Activated naive CD8-positive, alpha-beta T cell treated with anti-CD3 and anti-CD28 coated beads for 36 hours (primary cell): Measurements from ENCODE around the gene GPR39. TPM values are rescaled to one million over a fixed set of nuclear protein-coding genes. Genes with fewer than 3 reads are reported as not detected.

Experiments
- DNase-seq: peaks from one replicate; pipeline ENCODE4 v3.0.0; 2021
- H3K27ac Mint-ChIP-seq: one replicate; pipeline ENCODE4 v1.8.0; 2022; ENCODE audit warnings: mild to moderate bottlenecking, moderate library complexity, mixed read lengths
- H3K27me3 Mint-ChIP-seq: one replicate; pipeline ENCODE4 v1.8.0; 2022; ENCODE audit warnings: mild to moderate bottlenecking, mixed read lengths
- H3K36me3 Mint-ChIP-seq: one replicate; pipeline ENCODE4 v1.8.0; 2021; ENCODE audit warnings: mild to moderate bottlenecking, mixed read lengths
- H3K4me1 Mint-ChIP-seq: one replicate; pipeline ENCODE4 v1.8.0; 2021; ENCODE audit warnings: mixed read lengths
- H3K4me3 Mint-ChIP-seq: one replicate; pipeline ENCODE4 v1.8.0; 2022; ENCODE audit warnings: mild to moderate bottlenecking, moderate library complexity, mixed read lengths
- H3K9me3 Mint-ChIP-seq: one replicate; pipeline ENCODE4 v1.8.0; 2022; ENCODE audit warnings: mixed read lengths
- total RNA-seq, 2 experiments: library from RNA; stranded (reverse); gene quantifications; one replicate each; pipeline ENCODE4 v1.2.3, GENCODE V29; 2021

Gene GPR39
- total RNA-seq, 2 experiments from 2014 or later, result not detected

DNA sequence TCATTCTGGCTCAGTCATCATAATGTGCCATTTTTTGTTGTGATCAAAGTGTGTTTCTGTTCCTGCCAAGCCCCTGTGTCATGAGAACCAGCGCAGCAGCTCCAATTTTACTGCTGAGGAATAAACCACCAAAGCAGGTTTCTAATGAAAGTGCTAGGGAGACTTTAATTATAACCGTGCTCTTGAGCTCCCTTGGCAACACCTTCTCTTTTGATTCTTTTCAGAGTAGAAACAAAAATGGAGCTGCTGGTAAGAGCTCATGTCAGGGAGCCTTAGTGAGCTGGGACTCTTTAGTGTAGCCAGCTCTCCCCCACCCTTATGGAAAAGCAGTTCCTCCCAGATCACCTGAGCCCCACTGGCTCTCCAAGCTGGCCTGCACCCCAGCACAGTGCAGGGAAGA, 179.1 kb downstream of the GPR39 start:
- Mint-ChIP-seq H3K27ac (no peak overlapping the region), H3K4me3 (no peak overlapping the region), H3K36me3 (no peaks in the 10 kb centered on the region), H3K4me1 (no peaks in the 10 kb centered on the region), H3K9me3 (peaks cover 1% of the 10 kb centered on the region), H3K27me3 (peaks cover 4% of the 10 kb centered on the region)
- DNase-seq, result no peak

DNA sequence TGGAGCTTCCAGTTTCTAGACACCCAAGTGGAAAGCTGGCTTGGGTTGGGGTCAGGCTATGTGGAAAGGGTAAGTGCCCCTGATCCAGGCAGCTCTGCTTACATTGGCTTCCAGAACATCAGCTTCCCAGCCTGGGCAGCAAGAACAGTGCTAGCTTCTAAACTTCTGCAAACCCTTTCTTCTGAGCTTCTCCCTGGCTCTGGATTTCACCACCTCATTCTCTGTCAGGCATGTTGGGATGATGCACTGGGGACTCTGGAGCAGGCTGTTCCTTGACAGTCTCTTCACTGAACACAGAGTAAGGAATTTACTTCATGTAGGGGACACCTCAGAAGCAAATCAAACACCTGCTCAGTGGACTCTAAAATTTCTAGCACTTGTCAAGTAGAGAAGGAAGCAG, 180.6 kb downstream of the GPR39 start:
- Mint-ChIP-seq H3K4me3 (no peak overlapping the region), H3K9me3 (peaks cover 1% of the 10 kb centered on the region), H3K27ac (no peak overlapping the region), H3K36me3 (no peaks in the 10 kb centered on the region), H3K4me1 (no peaks in the 10 kb centered on the region), H3K27me3 (peaks cover 4% of the 10 kb centered on the region)
- no peak for DNase-seq

DNA sequence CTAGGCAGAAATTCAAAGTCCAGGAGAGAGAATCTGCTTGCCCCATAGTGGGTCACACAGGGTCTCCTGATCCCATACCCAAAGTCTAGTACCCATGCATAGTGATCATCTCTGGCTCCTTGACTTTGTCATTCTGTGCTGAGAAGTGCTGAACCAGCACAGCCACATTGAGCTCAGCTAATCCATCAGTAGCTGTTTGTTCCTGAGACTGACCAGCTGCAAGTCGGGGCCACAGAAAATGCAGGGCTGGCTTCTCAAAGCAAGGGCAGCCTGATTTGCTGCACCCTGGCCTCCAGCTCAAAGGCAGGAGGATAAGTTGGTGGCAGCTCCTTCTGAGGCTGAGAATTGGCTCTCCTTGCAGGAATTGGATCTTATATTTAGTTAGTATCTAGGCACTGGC, 181.2 kb downstream of the GPR39 start:
- Mint-ChIP-seq H3K4me1 (no peaks in the 10 kb centered on the region), H3K36me3 (no peaks in the 10 kb centered on the region), H3K27ac (no peak overlapping the region), H3K4me3 (no peak overlapping the region), H3K9me3 (peaks cover 1% of the 10 kb centered on the region), H3K27me3 (peaks cover 4% of the 10 kb centered on the region)
- DNase-seq, result no peak

DNA sequence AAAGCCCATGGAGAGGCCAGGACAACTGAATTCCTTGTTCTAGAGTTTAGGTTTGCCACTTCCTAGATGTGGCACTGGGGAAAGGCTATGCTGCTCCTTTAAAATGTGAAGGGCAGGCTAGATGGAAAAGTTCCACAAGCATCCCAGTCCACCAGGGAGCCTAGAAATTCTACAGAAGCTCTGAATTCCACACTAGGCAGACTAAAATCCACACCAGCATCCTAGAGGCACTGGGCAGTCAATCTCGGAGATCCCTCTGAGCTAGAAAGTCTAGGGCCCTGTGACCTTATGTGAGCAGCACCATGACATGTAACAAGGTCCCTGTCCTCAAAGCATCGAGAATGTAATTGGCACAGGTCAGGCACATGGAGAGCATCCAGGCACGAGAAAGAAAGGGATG, 181.9 kb downstream of the GPR39 start:
- Mint-ChIP-seq H3K9me3 (peaks cover 1% of the 10 kb centered on the region), H3K4me3 (no peak overlapping the region), H3K4me1 (no peaks in the 10 kb centered on the region), H3K27me3 (peaks cover 4% of the 10 kb centered on the region), H3K27ac (no peak overlapping the region), H3K36me3 (no peaks in the 10 kb centered on the region)
- DNase-seq, result no peak

GRCh38 chr2:132599556-132599955, 183.0 kb downstream of the GPR39 start:
- Mint-ChIP-seq H3K27ac (no peak overlapping the region), H3K27me3 (peaks cover 4% of the 10 kb centered on the region), H3K36me3 (no peaks in the 10 kb centered on the region), H3K9me3 (peaks cover 1% of the 10 kb centered on the region), H3K4me1 (no peaks in the 10 kb centered on the region), H3K4me3 (no peak overlapping the region)
- no peak for DNase-seq

DNA sequence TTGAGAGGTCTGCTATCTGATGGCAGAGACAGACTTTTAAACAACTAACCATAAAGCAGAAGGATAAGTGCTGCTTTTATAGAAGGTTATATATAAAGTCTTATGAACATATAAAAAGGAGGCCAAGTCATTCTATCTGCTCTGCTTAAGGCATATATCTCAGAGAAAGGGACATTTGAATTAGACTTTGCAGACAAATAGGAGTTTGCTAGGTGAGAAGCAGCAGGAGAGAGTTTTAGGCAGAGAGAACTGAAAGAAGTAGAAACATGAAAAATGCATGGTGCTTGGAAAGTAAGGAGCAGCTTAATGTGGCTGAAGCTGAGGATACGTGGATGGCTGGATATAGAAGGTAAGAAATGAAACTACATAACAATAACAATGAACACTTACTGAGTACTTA, 188.0 kb downstream of the GPR39 start:
- Mint-ChIP-seq H3K27me3 (peaks cover 4% of the 10 kb centered on the region), H3K9me3 (no peaks in the 10 kb centered on the region), H3K4me1 (no peaks in the 10 kb centered on the region), H3K27ac (no peak overlapping the region), H3K36me3 (no peaks in the 10 kb centered on the region), H3K4me3 (no peak overlapping the region)
- no peak for DNase-seq

DNA sequence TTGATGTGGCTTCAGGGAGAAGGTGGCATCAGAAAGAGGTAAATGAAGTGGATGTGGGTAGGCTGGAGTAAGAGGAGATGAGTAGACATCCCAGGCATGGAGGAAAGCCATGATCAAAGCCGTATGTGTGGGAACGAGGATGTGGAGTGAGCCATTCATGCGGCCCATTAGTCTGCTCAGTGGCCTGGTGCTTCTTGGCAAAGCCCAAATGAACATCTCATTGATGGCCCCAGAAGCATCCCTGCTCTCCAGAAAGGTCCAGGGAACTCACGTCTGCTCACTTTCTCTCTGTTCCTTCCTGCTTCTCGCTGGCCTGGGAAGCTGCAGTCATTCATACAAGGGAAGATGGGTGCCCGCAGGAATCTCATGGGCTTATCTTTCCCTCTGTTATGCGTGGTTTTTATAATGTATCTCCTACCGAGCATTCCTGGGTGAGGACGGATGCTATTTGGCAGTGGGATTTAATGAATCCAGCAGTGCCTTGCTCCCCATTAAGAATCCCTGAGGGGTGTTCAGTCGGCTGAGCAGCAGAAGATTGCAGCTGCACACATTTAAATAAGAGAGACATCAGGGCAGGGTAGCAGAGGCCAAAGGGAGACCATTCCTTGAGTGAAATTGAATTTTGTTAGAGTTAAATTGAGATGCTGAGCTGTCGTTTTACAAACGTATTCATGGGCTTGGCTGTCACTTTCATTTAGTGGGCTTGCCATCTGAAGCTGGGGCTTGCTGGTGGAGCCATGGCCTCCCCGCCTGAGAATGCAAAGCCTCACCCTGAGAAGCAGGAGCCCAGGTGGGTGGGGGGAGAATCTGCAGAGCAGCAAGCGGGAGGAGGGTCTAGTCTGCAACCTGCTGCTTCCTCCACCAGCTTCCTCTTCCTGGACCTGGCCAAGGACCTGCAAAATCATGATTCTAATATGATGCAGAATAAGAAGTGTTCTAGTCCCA, 188.9 kb downstream of the GPR39 start:
- H3K36me3 Mint-ChIP-seq, result no peaks in the 10 kb centered on the region
- H3K4me1 Mint-ChIP-seq, result no peaks in the 10 kb centered on the region
- H3K27ac Mint-ChIP-seq, result no peak overlapping the region
- H3K9me3 Mint-ChIP-seq, result no peaks in the 10 kb centered on the region
- H3K27me3 Mint-ChIP-seq, result no peaks in the 10 kb centered on the region
- DNase-seq, result no peak
- H3K4me3 Mint-ChIP-seq, result no peak overlapping the region

GRCh38 chr2:132606649-132607048, 190.0 kb downstream of the GPR39 start:
- no peak overlapping the region for H3K4me3 Mint-ChIP-seq
- H3K9me3 Mint-ChIP-seq, result no peaks in the 10 kb centered on the region
- no peaks in the 10 kb centered on the region for H3K27me3 Mint-ChIP-seq
- no peak overlapping the region for H3K27ac Mint-ChIP-seq
- DNase-seq, result no peak
- H3K4me1 Mint-ChIP-seq, result no peaks in the 10 kb centered on the region
- no peaks in the 10 kb centered on the region for H3K36me3 Mint-ChIP-seq

GRCh38 chr2:132607426-132608090, 191.0 kb downstream of the GPR39 start:
- DNase-seq, result no peak
- Mint-ChIP-seq H3K27me3 (no peaks in the 10 kb centered on the region), H3K27ac (no peak overlapping the region), H3K9me3 (no peaks in the 10 kb centered on the region), H3K4me3 (no peak overlapping the region), H3K36me3 (no peaks in the 10 kb centered on the region), H3K4me1 (no peaks in the 10 kb centered on the region)

DNA sequence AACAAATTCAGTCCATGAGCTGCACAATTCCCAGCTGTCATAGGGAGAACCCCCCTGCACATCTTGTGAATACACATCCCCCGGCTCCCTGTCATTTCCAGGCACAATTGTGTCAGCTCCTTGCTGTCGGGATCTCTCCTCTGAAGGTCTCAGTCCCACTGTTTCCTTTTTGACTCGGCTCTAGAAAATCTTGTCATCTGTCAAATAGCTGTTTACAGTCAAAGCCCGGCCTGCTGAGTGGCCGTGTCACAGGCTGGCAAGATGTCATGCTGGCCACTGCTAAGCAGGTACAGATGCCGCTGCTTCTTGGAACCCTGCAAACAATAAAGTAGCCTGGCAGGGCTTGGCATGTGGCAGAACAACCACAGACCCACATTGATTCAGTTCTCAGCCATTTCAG, 191.7 kb downstream of the GPR39 start:
- DNase-seq, result no peak

DNA sequence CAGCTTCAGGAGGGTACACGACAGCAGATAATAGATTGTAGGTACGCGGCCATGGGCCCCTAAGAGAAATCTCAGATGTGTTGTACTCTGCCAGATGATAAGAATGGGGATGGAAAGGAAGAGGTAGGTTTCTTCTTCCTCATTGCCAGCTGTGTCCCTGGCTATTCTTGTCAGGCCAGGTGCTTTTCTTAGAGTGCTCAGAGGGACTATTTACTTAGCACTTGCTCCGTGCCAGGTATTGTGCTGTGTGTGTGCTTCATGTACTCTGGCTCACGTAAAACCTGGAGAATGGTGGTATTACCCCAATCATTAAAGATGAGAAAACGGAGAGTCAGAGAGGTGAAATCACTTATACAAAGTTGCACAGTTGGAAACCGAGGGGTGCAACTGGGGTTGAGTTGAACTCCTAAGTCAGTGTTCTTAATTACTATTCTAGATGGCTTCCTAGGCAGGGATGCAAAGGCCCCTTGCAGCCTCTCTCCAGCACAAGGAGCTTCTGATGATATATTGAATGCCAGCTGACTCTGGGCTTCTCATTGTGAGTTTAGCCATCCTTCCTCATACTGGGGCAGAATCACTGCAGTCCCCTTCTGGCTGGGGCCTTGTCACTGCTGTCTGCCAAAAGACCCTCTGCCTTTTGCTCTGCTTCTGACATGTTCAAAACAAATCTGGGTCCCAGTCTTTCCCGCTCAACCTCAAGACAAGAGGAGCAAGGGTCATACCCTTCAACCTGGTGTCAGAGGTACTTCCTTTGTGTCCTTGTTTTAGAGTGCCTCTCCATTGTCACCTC, 192.7 kb downstream of the GPR39 start:
- no peak for DNase-seq
- Mint-ChIP-seq H3K27me3 (no peaks in the 10 kb centered on the region), H3K4me3 (no peak overlapping the region)

More for the DNA sequence above, 191.7 kb downstream of the GPR39 start:
- H3K27me3 Mint-ChIP-seq, result no peaks in the 10 kb centered on the region
- no peaks in the 10 kb centered on the region for H3K9me3 Mint-ChIP-seq
- H3K4me3 Mint-ChIP-seq, result no peak overlapping the region
- no peaks in the 10 kb centered on the region for H3K4me1 Mint-ChIP-seq
- H3K36me3 Mint-ChIP-seq, result no peaks in the 10 kb centered on the region
- H3K27ac Mint-ChIP-seq, result no peak overlapping the region

GRCh38 chr2:132611719-132612118, 195.1 kb downstream of the GPR39 start:
- no peak overlapping the region for H3K27ac Mint-ChIP-seq
- no peaks in the 10 kb centered on the region for H3K27me3 Mint-ChIP-seq
- no peaks in the 10 kb centered on the region for H3K36me3 Mint-ChIP-seq
- no peak for DNase-seq
- H3K4me3 Mint-ChIP-seq, result no peak overlapping the region
- no peaks in the 10 kb centered on the region for H3K4me1 Mint-ChIP-seq
- H3K9me3 Mint-ChIP-seq, result no peaks in the 10 kb centered on the region

More for the DNA sequence above, 192.7 kb downstream of the GPR39 start:
- H3K9me3 Mint-ChIP-seq, result no peaks in the 10 kb centered on the region
- no peaks in the 10 kb centered on the region for H3K36me3 Mint-ChIP-seq
- no peaks in the 10 kb centered on the region for H3K4me1 Mint-ChIP-seq
- H3K27ac Mint-ChIP-seq, result no peak overlapping the region

- Mint-ChIP-seq H3K27ac (no peak overlapping the region), H3K27me3 (no peaks in the 10 kb centered on the region), H3K36me3 (no peaks in the 10 kb centered on the region), H3K4me3 (no peak overlapping the region), H3K4me1 (no peaks in the 10 kb centered on the region), H3K9me3 (no peaks in the 10 kb centered on the region)
- DNase-seq, result no peak
Observed at GRCh38 chr2:132615329-132616085, 198.9 kb downstream of the GPR39 start.

DNA sequence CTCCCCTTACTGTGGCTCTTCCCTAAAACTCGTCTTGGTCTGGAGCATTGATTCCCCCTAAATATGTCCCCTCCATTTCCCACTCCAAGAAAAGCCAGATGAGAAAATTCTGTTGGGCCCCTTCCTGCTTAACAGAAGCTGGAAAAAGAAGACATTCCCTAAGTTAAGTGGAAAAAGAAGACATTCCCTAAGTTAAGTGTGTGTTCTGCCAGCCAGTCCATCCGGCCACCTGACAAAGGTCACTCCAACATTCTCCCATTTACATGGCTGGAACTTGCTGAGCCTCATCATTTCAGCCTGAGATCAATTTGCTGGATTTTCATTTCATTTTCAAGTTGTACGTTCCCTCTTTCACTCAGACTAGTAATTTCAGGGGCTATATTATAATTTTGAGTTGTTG, 201.4 kb downstream of the GPR39 start:
- no peak overlapping the region for H3K27ac Mint-ChIP-seq
- H3K36me3 Mint-ChIP-seq, result no peaks in the 10 kb centered on the region
- H3K27me3 Mint-ChIP-seq, result no peaks in the 10 kb centered on the region
- no peaks in the 10 kb centered on the region for H3K9me3 Mint-ChIP-seq
- H3K4me1 Mint-ChIP-seq, result no peaks in the 10 kb centered on the region
- DNase-seq, result no peak
- no peak overlapping the region for H3K4me3 Mint-ChIP-seq
